GM23338 (cell line): ENCODE data around the gene ADGRL3.

Experiments used
- CTCF ChIP-seq, 2 experiments: fragments of 200-600 bp in 1 of 2; sonication (generic) in 1 of 2; conservative IDR thresholded peaks; 2 replicates each; pipeline versions ENCODE4 v1.5.1 to v1.6.1; 2016 to 2017; ENCODE audit warnings: antibody characterized with exemption in 2 of 2, low read depth in 2 of 2, mild to moderate bottlenecking in 2 of 2, moderate library complexity in 1 of 2
- ETS1 ChIP-seq: IDR thresholded peaks from 2 replicates; pipeline ENCODE4 v1.6.1; 2016; ENCODE audit warnings: antibody characterized with exemption
- EZH2 ChIP-seq: fragments of 200-600 bp; sonication (generic); IDR thresholded peaks from one replicate; pipeline ENCODE4 v1.8.0; 2017; ENCODE audit warnings: antibody characterized with exemption, mild to moderate bottlenecking, low read depth; ENCODE audit not compliant: unreplicated experiment
- POLR2AphosphoS5 ChIP-seq: IDR thresholded peaks from 2 replicates; pipeline ENCODE4 v1.6.1; 2016; ENCODE audit warnings: antibody characterized with exemption, low read depth

GRCh38 chr4:61531188-61531587 is 331.1 kb downstream of the ADGRL3 start:
- TF ChIP-seq CTCF (conservative IDR thresholded peaks at IDR 0.05; ENCODE audit: low read depth in 2 of 2) (no peak), EZH2 (no peak), POLR2AphosphoS5 (no peak), ETS1 (no peak)
